GM18870 (cell line): ENCODE results near the gene ARHGAP12.

Experiments
- ATAC-seq: cut with Tn5 transposase; IDR thresholded peaks from one replicate; pipeline ENCODE4 v1.9.1; 2021; ENCODE audit warnings: moderate library complexity; ENCODE audit not compliant: unreplicated experiment

Gene ARHGAP12

DNA sequence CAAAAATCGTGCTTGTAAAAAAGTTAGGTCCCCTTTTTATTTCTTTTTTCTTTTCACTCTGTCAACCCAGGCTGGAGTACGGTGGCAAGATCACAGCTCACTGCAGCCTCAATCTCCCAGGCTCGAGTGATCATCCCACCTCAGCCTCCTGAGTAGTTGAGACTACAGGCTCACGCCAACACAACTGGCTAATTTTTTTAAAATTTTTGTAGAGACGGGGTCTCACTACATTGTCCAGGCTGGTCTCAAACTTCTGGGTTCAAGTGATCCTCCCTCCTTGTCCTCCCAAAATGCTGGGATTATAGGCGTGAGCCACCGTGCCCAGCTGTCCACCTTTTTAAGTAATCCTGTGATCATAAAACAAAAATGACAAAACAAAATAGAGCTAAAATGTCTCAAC, 19.4 kb upstream of the ARHGAP12 start:
- no peak for ATAC-seq

DNA sequence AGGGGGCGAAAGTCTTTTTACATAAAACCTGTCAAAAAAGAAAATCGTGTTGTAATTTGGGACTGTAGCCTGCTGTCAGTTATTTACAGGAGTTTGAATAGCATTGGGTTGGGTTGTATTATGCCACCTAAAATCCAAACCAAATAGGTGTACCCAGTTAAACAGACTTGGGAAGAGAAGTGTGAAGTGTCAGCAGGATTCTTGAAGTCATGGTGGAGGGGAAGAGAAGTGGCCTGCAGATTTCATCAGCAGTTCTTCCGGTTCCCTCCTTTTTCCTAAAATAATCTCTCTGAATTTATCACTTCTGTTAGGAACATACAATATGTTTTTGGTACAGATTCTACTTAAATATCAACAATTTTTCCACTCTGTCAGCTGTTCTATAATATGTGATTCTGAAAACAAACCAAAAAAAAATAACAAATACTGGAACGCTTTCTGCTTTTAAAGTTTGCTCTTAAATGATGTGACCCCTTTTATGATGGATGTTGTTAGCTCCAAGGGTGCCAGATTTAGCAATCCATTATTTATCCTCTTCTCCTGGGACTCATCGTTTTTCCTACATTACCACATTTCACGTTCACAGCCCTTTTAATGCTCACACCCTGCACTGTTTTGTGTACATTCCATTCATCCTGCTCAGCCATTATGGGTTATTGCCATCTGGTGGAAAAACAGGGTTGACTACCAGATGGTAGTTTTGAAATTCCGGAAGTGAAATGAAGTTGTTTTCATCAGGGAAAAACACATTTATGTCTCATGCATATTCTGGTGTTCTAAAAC, 18.7 kb upstream of the ARHGAP12 start:
- ATAC-seq: no peak

- no peak for ATAC-seq
Measured at GRCh38 chr10:31945392-31945791, 16.8 kb upstream of the ARHGAP12 start.

DNA sequence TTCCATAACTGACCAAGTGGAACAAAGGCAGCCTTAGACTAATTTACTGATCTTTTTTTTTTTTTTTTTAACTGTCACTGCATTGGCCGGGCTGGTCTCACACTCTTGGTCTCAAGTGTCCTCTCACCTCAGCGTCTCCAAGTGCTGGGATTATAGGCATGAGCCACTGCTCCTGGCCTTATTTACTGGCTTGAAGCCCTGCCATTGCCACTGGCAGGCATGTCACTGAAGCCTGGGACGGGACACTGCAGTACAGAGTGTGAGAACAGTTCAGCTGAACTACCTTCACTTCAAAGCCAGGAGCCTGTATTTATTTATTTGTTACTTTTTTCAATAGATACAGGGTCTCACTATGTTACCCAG, 15.4 kb upstream of the ARHGAP12 start:
- no peak for ATAC-seq

DNA sequence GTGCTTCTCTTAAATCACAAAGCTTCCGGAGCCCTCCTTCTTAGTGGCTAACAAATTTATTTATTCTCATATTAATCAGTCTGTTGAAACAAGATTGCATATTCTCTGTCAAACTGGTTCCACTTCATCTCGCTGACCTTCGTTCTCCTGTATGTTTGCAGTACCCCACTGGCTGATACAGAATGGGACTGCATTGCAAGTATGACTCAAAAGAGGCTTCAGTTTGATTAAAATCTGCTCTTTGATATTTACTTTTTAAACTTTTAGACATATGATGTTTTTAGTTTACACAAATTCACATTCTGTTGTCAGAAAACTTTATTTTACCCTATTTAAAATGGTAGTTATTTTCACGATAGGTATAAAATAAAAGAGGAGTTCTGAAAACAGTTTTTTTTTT, 14.3 kb upstream of the ARHGAP12 start:
- ATAC-seq: no peak

DNA sequence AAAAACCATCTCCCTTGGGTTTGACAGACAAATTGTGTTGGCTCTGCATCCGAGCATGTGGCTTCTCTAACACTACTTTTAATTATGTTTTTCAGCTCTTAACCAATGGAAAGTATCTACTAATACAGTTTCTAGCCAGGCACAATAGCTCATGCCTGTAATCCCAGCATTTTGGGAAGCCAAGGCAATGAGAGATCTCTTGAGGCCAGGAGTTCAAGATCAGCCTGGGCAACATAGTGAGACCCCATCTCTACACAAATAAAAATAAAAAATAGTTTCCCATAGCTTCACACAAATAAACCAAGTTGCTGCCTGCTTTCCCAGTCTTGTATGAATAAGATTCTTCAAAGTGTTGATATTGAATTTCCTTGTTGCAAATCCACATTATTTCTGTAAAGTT, 13.8 kb upstream of the ARHGAP12 start:
- no peak for ATAC-seq

DNA sequence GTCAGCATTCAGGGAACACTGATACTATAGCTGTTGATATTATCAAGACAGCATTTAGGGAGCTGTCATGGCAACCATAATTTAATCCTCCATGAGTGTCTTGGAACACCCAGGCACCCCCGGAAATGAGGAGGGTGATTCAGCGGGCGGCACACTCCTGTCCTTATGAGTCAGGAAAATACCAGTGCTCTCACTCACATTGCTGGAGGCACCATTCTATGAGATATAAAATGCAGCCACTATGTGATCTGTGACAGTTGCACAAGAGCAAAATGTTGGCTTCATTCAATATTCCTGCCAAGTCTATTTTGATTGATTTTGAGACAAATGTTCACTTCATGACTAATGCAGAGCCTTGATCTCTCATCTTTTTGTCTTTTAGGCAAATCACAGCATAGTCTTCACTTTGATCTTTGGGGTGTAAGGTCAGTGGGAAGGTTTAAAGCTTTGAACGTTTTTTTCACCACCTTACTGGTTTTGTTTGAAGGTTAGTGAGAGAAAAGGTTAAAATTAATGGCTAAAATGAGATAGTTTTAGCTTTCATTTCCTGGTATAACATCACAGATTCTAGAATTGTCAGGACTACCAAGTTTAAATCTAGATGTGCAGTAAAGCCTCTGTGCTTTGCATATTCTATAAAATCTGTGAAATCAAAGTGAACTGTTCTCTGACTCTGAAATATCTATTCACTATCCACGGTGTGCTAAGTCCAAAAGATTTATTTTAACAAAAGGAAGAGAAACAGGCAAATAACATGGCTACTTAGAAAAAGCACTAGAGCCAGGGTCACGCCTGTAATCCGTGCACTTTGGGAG, 12.4 kb upstream of the ARHGAP12 start:
- ATAC-seq: no peak

DNA sequence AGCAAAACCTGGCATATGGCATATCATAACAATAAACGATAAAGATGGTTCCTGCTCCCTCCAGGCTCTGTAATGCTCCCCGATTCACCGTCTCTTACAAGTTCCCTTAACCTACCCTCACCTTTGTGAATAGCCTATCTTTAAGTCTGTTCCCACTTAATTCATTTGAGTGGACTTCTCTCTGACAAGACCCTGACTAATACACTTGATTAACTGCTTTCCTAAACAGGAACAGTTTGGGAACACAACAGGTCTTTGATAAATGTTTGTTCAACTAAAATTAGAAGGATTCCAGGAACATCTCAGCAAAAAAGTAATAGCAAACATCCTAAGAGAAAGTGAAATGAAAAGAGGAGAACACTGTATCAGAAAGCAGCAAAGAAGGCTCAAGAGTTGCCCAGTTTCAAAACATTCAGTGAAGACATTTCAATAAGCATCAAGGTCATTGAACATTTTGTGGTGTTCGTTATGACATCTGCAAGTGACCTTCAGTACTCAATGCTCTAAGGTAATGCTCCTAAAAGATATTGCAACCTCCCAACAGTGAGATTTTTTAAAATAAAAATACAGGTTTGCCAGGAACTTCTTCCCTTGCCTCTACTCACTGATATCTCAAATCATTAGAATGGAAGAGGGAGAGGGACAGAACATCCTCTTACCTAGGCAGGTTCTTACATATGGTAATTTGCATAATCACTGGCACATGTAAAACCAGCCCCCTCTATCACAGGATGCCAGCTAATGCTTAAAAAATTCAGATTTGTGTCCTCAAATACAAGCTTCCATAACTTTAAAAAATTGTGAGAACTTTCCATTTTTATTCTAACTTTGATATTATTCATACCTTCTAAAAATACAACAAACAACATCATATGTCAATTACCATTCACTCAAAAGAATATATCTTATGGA, 11.4 kb upstream of the ARHGAP12 start:
- no peak for ATAC-seq

DNA sequence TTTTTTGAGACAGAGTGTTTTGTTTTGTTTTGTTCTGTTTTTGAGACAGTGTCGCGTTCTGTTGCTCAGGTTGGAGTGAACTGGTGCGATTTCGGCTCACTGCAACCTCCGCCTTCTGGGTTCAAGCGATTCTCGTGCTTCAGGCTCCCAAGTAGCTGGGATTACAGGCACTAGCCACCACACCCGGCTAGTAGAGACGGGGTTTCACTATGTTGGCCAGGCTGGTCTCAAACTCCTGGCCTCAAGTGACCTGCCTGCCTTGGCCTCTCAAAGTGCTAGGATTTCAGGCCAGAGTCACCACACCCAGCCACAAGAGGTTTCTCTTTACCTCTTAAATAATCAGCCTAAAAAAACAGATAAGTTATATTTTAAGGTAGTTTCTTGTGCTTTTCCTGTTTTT, 8.7 kb upstream of the ARHGAP12 start:
- ATAC-seq: no peak

GRCh38 chr10:31936933-31937332, 8.3 kb upstream of the ARHGAP12 start:
- no peak for ATAC-seq

GRCh38 chr10:31936086-31936485, 7.5 kb upstream of the ARHGAP12 start:
- no peak for ATAC-seq

GRCh38 chr10:31935678-31936077, 7.0 kb upstream of the ARHGAP12 start:
- ATAC-seq: no peak

DNA sequence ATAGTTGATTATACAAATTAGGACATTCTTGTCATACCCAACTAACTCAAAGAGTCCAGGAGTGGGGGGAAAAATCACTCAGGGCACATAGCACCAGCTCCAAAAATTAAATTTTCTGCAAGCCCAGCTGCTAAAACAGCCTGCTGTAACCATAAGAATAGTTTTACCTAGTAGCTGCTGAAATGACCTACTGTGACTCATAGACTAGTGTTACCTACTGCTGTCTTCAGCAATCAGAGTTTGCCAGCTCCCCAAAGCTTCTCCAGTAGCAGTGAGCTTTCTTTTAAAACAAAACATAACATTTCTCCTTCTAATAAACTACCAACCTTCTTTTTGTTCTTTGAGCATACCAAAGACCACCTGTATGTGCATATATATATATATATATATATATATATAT, 4.2 kb upstream of the ARHGAP12 start:
- no peak for ATAC-seq

- ATAC-seq: no peak
Measured at GRCh38 chr10:31930856-31931255, 2.2 kb upstream of the ARHGAP12 start.

DNA sequence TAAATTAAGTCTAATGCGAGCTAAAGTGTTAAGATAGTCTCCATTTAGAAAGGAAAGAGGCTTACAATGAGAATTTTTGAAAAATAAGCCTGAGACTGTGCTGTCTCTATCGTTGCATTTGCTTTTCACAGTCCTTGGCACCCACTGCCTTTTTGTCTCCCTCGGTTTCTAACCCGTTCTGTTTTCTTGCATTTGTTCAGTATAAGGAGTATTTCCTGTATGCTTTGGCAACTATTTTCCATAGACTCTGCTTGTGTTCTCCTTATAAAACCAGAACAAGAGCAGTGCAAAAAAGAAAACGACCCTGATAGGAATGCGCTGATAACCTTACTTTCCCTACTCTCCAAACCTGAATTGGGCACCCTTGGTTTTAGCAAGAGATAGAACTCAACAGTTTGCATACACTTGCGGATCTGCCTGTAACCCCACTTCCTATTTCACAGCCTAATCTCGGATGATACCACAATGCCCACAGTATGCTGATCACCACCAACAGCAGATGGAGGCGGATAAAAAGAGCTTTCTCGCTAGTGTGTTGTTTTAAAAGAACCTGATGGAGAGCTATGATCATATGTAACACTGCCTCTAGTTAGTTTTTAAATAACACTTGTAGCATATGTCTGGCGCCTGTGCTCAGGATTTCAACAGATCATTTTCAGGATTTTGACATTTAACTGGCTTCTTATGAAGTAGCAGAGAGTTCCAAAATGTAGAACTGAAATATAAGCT, 1.6 kb upstream of the ARHGAP12 start:
- peak; percentile 41 for ATAC-seq

- ATAC-seq: peak; percentile 4
Measured at GRCh38 chr10:31929261-31930022, 811 bp upstream of the ARHGAP12 start.

DNA sequence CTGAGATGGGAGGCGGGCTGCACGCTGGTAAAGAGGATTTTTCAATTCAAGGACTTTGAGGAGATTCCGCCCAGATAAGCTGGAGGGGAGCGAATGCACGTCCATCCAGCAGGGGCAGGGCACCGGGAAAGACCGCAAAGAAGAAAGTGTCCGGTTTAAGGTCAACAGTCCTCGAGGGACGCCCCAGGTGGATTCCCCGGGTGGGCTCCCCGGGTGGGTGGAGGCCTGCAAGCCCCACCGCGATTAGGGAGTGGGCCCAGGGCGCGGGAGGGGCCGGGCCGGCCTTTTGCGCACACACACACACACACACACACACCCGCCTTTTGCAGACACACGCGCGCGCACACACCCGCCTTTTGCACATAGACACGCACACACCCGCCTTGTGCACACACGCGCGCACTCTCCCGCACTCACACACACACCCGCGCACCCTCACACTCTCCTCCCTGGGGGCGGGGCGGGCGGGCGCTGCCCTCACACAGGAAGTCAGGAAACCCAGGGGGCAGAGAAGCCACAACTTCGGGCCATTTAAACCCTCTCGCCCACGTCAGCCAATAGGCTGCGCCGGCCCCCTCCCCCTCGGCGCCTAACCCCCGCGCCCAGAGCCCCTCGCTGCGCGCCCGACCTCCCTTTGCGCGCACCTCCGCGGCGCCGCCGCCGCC, 615 bp downstream of the ARHGAP12 start:
- peak; percentile 25 for ATAC-seq

GRCh38 chr10:31927565-31927883, 1.1 kb downstream of the ARHGAP12 start:
- no peak for ATAC-seq

GRCh38 chr10:31926765-31927564, 1.7 kb downstream of the ARHGAP12 start:
- ATAC-seq: no peak
